Smooth muscle cell (in vitro differentiated cells): ENCODE measurements around the gene ESR1. TPM values are rescaled to one million over a fixed set of nuclear protein-coding genes. Genes with fewer than 3 reads are reported as not detected.

Source experiments
- DNase-seq: peaks from one replicate; lab custom pipeline; 2025; ENCODE audit not compliant: unreplicated experiment; lab: John Stamatoyannopoulos, UW
- H2AFZ ChIP-seq: fragments of 200-600 bp; sonication (generic); 2 replicates; pipeline ENCODE4 v1.6.0; 2016; ENCODE audit warnings: antibody characterized with exemption, low read depth, mild to moderate bottlenecking
- H3F3A ChIP-seq: fragments of 200-600 bp; sonication (generic); 2 replicates; pipeline ENCODE4 v1.6.0; 2017; ENCODE audit warnings: antibody characterized with exemption, low read depth
- H3K27ac ChIP-seq: fragments of 200-600 bp; sonication (generic); 2 replicates; pipeline ENCODE4 v1.5.1; 2016; ENCODE audit warnings: low read depth, mild to moderate bottlenecking
- H3K27me3 ChIP-seq: fragments of 200-600 bp; sonication (generic); 2 replicates; pipeline ENCODE4 v1.6.1; 2016; ENCODE audit warnings: low read depth, mild to moderate bottlenecking
- H3K36me3 ChIP-seq: fragments of 200-600 bp; sonication (generic); 2 replicates; pipeline ENCODE4 v1.5.1; 2016; ENCODE audit warnings: low read depth
- H3K4me1 ChIP-seq: fragments of 200-600 bp; sonication (generic); 2 replicates; pipeline ENCODE4 v1.5.1; 2016; ENCODE audit warnings: low read depth
- H3K4me2 ChIP-seq: fragments of 200-600 bp; sonication (generic); 2 replicates; pipeline ENCODE4 v1.6.0; 2016; ENCODE audit warnings: mild to moderate bottlenecking
- H3K4me3 ChIP-seq: fragments of 200-600 bp; sonication (generic); 2 replicates; pipeline ENCODE4 v1.5.1; 2016; ENCODE audit warnings: mild to moderate bottlenecking
- H3K79me2 ChIP-seq: fragments of 200-600 bp; sonication (generic); 2 replicates; pipeline ENCODE4 v1.6.0; 2016; ENCODE audit warnings: low read depth, mild to moderate bottlenecking
- H3K9ac ChIP-seq: fragments of 200-600 bp; sonication (generic); 2 replicates; pipeline ENCODE4 v1.6.0; 2016; ENCODE audit warnings: low read depth
- H3K9me3 ChIP-seq: fragments of 200-600 bp; sonication (generic); replicated peaks from 2 replicates; pipeline ENCODE4 v1.5.1; 2016; ENCODE audit warnings: low read depth
- H4K20me1 ChIP-seq: fragments of 200-600 bp; sonication (generic); 2 replicates; pipeline ENCODE4 v1.6.0; 2016; ENCODE audit warnings: low read depth
- CTCF ChIP-seq: fragments of 200-600 bp; sonication (generic); IDR thresholded peaks from 2 replicates; pipeline ENCODE4 v1.5.1; 2017; ENCODE audit warnings: borderline replicate concordance, mild to moderate bottlenecking, antibody characterized with exemption; ENCODE audit not compliant: insufficient read depth, poor library complexity, severe bottlenecking
- WGBS: methylation state at CpG from one replicate; pipeline ENCODE4 v1.1.7; 2016; ENCODE audit warnings: low lambda C conversion rate; 5-methylcytosine and 5-hydroxymethylcytosine counted together
- polyA plus RNA-seq: library from polyadenylated mRNA; unstranded; fragments of >200 nt; fragmentation: Nextera tagmentation; extraction: Ambion mirVana; gene quantifications from 2 replicates; pipeline ENCODE4 v1.2.1, GENCODE V29; 2016
- total RNA-seq: library from RNA; depleted of rRNA; stranded (reverse); fragments of >200 nt; gene quantifications from 2 replicates; pipeline ENCODE4 v1.2.3, GENCODE V29; 2014

ESR1 gene
- total and polyA plus RNA-seq, 2 experiments from 2014 or later: 0.16 TPM; not detected in 1

- DNase-seq: no peak
- no peaks in the 10 kb centered on the region for H3K27me3 ChIP-seq
- WGBS: 94% methylated on average over 9 of the region's 9 CpGs
- H3K9me3 ChIP-seq: no peaks in the 10 kb centered on the region
- no peak overlapping the region for H3K4me3 ChIP-seq
- no peak for TF ChIP-seq CTCF
- H3K9ac ChIP-seq: no peak overlapping the region
- H3K79me2 ChIP-seq: no peaks in the 10 kb centered on the region
- no peaks in the 10 kb centered on the region for H3K36me3 ChIP-seq
- H3K4me2 ChIP-seq: no peak overlapping the region
- H4K20me1 ChIP-seq: no peaks in the 10 kb centered on the region
- H3F3A ChIP-seq: no peaks in the 10 kb centered on the region
- no peaks in the 10 kb centered on the region for H3K4me1 ChIP-seq
- H2AFZ ChIP-seq: no peak overlapping the region
- H3K27ac ChIP-seq: no peak overlapping the region
Observed at GRCh38 chr6:152117156-152118133, 310.0 kb downstream of the ESR1 start.

- Histone ChIP-seq H3K36me3 (no peaks in the 10 kb centered on the region), H3K9me3 (no peaks in the 10 kb centered on the region), H3K4me2 (no peak overlapping the region), H3K9ac (no peak overlapping the region), H2AFZ (no peak overlapping the region), H3K27me3 (no peaks in the 10 kb centered on the region), H3K79me2 (no peaks in the 10 kb centered on the region), H4K20me1 (no peaks in the 10 kb centered on the region), H3K4me3 (no peak overlapping the region), H3K4me1 (no peaks in the 10 kb centered on the region), H3F3A (no peaks in the 10 kb centered on the region), H3K27ac (no peak overlapping the region)
- TF ChIP-seq CTCF: no peak
- 94% methylated on average over 3 of the region's 3 CpGs for WGBS
- DNase-seq: no peak
Observed at GRCh38 chr6:152118224-152118623, 310.7 kb downstream of the ESR1 start.

GRCh38 chr6:152118678-152119077 is 311.2 kb downstream of the ESR1 start:
- DNase-seq: no peak
- WGBS: 92% methylated on average over 5 of the region's 5 CpGs
- H3K4me1 ChIP-seq: no peaks in the 10 kb centered on the region
- no peaks in the 10 kb centered on the region for H3K36me3 ChIP-seq
- no peaks in the 10 kb centered on the region for H4K20me1 ChIP-seq
- no peak overlapping the region for H3K9ac ChIP-seq
- H3K79me2 ChIP-seq: no peaks in the 10 kb centered on the region
- H2AFZ ChIP-seq: no peak overlapping the region
- TF ChIP-seq CTCF: no peak
- H3F3A ChIP-seq: no peaks in the 10 kb centered on the region
- H3K4me3 ChIP-seq: no peak overlapping the region
- H3K9me3 ChIP-seq: no peaks in the 10 kb centered on the region
- no peaks in the 10 kb centered on the region for H3K27me3 ChIP-seq
- H3K4me2 ChIP-seq: no peak overlapping the region
- no peak overlapping the region for H3K27ac ChIP-seq
